BE2C (cell line): ENCODE results near the gene CHSY3.
A peak's percentile ranks its signal among the peaks of the same experiment; 100 is the strongest.

Experiments
- DNase-seq: peaks from one replicate; pipeline ENCODE4 v3.0.0-alpha.2; 2020
- H3K27me3 ChIP-seq: fragments of 250-450 bp; sonication (Bioruptor Pico); 2 replicates; pipeline ENCODE4 v1.5.1; 2020; ENCODE audit warnings: mild to moderate bottlenecking
- H3K36me3 ChIP-seq: fragments of 250-450 bp; sonication (Bioruptor Pico); 2 replicates; pipeline ENCODE4 v1.5.1; 2020; ENCODE audit warnings: mild to moderate bottlenecking
- H3K4me1 ChIP-seq: fragments of 250-450 bp; sonication (Bioruptor Pico); 2 replicates; pipeline ENCODE4 v1.5.1; 2020
- H3K4me3 ChIP-seq: 2 replicates; pipeline ENCODE4 v1.5.1; 2011; ENCODE audit warnings: low read depth, low read length
- H3K9me3 ChIP-seq: fragments of 250-450 bp; sonication (Bioruptor Pico); 2 replicates; pipeline ENCODE4 v1.5.1; 2020
- TF ChIP-seq, protein P1 (sequence below): IDR thresholded peaks from 2 replicates; pipeline ENCODE4 v1.5.1; 2012; ENCODE audit warnings: mild to moderate bottlenecking, low read depth, low read length

Gene CHSY3

GRCh38 chr5:130171699-130172098 is 267.4 kb downstream of the CHSY3 start:
- no peak for DNase-seq

DNA sequence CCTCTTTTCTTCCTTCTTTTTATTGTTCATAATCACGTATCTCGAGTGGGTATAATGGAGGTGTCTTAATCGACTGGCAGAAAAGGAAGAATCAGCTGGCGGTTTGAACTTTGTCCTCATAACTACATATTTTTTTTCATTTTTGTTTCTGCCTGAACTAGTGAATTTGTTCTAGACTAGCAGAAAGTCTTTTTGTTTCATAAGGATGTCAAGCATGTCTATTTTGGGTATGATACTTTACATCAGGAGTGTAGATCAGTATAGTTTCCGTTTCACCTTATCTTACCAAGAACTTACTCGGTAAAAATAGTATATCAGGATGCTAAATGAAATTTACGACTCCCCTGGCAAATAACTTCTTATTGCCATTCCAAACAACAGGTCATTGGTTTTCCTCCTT is 278.9 kb downstream of the CHSY3 start:
- no peaks in the 10 kb centered on the region for H3K9me3 ChIP-seq
- no peaks in the 10 kb centered on the region for H3K27me3 ChIP-seq
- TF ChIP-seq, protein P1, sequence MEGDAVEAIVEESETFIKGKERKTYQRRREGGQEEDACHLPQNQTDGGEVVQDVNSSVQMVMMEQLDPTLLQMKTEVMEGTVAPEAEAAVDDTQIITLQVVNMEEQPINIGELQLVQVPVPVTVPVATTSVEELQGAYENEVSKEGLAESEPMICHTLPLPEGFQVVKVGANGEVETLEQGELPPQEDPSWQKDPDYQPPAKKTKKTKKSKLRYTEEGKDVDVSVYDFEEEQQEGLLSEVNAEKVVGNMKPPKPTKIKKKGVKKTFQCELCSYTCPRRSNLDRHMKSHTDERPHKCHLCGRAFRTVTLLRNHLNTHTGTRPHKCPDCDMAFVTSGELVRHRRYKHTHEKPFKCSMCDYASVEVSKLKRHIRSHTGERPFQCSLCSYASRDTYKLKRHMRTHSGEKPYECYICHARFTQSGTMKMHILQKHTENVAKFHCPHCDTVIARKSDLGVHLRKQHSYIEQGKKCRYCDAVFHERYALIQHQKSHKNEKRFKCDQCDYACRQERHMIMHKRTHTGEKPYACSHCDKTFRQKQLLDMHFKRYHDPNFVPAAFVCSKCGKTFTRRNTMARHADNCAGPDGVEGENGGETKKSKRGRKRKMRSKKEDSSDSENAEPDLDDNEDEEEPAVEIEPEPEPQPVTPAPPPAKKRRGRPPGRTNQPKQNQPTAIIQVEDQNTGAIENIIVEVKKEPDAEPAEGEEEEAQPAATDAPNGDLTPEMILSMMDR: no peak
- H3K4me1 ChIP-seq: no peaks in the 10 kb centered on the region
- no peaks in the 10 kb centered on the region for H3K36me3 ChIP-seq
- no peak overlapping the region for H3K4me3 ChIP-seq
- DNase-seq: no peak

More at GRCh38 chr5:130171699-130172098, 267.4 kb downstream of the CHSY3 start:
- TF ChIP-seq, protein P1: no peak
- no peaks in the 10 kb centered on the region for H3K9me3 ChIP-seq
- no peaks in the 10 kb centered on the region for H3K27me3 ChIP-seq
- no peaks in the 10 kb centered on the region for H3K36me3 ChIP-seq
- no peaks in the 10 kb centered on the region for H3K4me1 ChIP-seq
- no peak overlapping the region for H3K4me3 ChIP-seq

- H3K4me1 ChIP-seq: no peaks in the 10 kb centered on the region
- H3K9me3 ChIP-seq: no peaks in the 10 kb centered on the region
- H3K36me3 ChIP-seq: no peaks in the 10 kb centered on the region
- no peaks in the 10 kb centered on the region for H3K27me3 ChIP-seq
- TF ChIP-seq, protein P1: no peak
- H3K4me3 ChIP-seq: no peak overlapping the region
- DNase-seq: no peak
Observed at GRCh38 chr5:130189961-130190360, 285.7 kb downstream of the CHSY3 start.

GRCh38 chr5:130198927-130199326 is 294.7 kb downstream of the CHSY3 start:
- no peaks in the 10 kb centered on the region for H3K36me3 ChIP-seq
- H3K27me3 ChIP-seq: no peaks in the 10 kb centered on the region
- TF ChIP-seq, protein P1: peak; percentile 51
- no peak overlapping the region for H3K4me3 ChIP-seq
- H3K4me1 ChIP-seq: no peaks in the 10 kb centered on the region
- no peaks in the 10 kb centered on the region; the same call in 1 of the 2 replicates for H3K9me3 ChIP-seq
- peak; percentile 8 for DNase-seq

GRCh38 chr5:130206686-130207085 is 302.4 kb downstream of the CHSY3 start:
- no peak overlapping the region for H3K4me3 ChIP-seq
- H3K9me3 ChIP-seq: no peaks in the 10 kb centered on the region
- no peak for DNase-seq
- TF ChIP-seq, protein P1: no peak
- no peaks in the 10 kb centered on the region for H3K27me3 ChIP-seq
- H3K4me1 ChIP-seq: no peaks in the 10 kb centered on the region
- H3K36me3 ChIP-seq: no peaks in the 10 kb centered on the region

DNA sequence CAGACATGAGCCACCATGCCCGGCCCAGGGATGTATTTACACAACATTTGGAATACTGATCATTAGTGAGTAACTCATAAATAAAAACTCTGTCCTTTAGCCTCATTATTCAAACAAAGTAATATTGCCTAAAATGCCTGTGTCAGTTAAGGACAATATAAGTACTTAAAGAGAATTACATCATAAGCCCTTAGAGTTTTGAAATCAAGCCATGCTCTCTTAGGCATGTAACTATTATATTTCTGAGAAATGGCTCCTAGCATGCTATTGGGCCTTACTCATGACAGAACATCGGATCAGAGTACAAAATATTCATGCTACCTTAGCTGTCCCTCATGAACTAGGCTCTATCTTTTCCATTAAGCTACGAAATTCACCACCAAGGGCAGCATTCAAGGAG is 309.3 kb downstream of the CHSY3 start:
- H3K9me3 ChIP-seq: no peaks in the 10 kb centered on the region
- no peak overlapping the region for H3K4me3 ChIP-seq
- no peaks in the 10 kb centered on the region for H3K4me1 ChIP-seq
- H3K36me3 ChIP-seq: no peaks in the 10 kb centered on the region
- TF ChIP-seq, protein P1: no peak
- no peaks in the 10 kb centered on the region for H3K27me3 ChIP-seq
- DNase-seq: no peak
